GM19239 (cell line): Measurements from ENCODE around the gene ARHGAP44.
"Not testable (repeated sequence)": the region's sequence is repeated elsewhere in the genome, so short reads cannot be mapped to it uniquely, and the experiment has no call there.

Source experiments
- DNase-seq: peaks from one replicate; pipeline ENCODE4 v3.0.0; 2011; ENCODE audit warnings: low spot score; ENCODE audit not compliant: insufficient read length
- FAIRE-seq: peaks from 2 replicates; lab custom pipeline; 2011; peaks lifted over from hg19 to GRCh38; lab: Jason Lieb, UNC

The ARHGAP44 gene

DNA sequence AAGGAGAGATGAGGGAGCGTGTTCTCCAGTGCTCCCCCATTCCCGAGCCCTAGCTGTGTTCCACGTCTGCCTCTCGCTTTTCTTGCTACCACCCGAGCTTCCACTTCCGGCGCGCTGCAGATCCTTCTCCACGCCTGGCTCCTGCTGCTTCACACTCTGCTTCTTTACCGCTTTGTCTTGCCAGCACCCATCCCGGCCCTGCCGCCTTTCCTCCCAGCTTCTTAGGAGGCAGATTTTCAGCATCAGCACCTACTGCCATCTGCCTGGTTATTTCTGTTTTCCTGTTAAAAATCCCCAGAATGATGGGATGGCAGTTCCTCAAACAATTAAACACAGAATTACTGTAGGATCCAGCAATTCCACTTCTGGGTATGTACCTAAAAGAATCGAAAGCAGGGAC, 163.9 kb downstream of the ARHGAP44 start:
- DNase-seq: no peak
- no peak for FAIRE-seq

DNA sequence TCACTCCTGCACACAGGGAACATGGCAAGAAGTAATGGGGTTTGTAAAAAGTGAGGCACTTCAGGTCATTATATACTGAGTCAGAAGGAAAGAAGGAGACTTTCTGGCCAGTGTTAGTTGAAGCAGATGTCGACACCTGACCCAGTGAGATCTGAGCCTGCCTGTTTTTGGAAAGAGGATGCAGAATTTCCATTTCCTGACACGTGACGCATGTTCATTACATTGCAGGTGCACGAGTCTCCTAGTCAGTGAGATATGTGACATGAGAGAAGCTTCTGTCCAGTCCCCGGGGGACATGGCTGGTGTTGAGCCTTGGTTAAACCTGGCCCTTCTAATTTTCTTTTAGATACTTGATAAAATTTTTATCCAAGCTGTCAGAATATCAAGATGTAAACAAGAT, 166.2 kb downstream of the ARHGAP44 start:
- no peak for FAIRE-seq
- DNase-seq: no peak

DNA sequence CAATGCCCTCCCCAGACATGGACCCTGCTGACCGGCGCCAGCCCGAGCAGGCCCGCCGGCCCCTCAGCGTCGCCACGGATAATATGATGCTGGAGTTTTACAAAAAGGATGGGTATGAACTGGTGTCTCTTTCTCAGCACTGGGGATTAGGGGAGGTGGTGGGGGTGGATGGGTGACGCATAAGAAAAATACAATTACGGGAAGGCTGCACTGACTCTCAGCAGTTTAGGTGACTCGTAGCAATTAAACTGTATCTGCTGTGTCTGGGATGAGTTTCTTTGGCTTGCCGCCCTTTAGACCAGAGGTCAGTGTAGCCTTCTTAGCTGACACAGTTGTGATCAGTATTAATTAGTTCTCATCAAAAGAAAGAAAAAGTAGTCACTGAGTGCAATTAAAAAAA, 169.5 kb downstream of the ARHGAP44 start:
- no peak for FAIRE-seq
- DNase-seq: no peak

DNA sequence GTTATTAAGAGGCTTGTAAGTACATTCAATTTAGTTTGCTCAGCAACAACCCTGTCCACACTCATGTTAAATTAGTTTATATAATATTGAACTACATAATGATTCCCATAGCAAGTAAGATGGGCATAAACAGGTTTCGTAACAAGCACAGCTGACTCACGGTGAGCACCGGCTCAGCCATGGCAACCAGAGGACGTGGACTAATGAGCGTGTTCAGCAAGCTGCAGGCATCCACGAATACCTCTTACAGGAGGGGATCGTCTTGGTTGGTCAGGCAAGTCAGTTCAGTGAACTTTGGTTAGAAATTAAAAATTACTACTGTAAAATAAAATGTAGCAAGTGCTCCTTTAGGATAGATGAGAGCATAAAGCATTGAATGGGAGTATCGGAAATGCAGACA, 170.1 kb downstream of the ARHGAP44 start:
- DNase-seq (no peak), FAIRE-seq (no peak)

DNA sequence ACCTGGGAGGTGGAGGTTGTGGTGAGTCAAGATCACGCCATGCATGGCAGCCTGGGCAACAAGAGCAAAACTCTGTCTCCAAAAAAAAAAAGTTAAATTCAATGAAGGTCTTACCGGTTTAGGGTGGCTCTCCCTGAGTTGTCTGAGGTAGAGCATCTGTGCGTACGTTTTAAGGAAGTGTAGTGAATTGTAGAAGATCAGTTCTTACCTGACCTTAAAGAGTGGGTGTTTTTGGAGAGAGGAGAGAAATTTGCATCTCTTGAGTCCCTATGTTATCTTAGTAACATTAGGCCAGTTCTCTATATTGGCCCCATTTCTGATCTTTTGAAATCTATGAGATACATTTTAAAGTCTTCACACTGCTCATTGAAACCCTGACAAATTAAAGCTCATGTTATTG, 172.4 kb downstream of the ARHGAP44 start:
- FAIRE-seq (no peak), DNase-seq (no peak)

DNA sequence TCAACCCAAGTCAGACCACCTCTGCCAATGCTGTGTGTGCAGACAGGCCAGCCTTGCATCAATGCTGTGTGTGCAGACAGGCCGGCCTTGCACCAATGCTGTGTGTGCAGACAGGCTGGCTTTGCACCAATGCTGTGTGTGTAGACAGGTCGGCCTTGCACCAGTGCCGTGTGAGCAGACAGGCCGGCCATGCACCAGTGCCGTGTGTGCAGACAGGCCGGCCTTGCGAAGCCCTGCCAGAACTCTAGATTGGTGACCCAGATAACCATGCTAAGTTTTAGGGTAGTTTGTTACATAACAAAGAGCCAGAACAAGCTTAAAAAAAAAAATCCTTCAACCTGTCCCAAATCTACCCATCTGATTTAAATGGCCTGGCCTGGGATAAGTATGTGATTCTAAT, 174.2 kb downstream of the ARHGAP44 start:
- DNase-seq (no peak), FAIRE-seq (no peak)

DNA sequence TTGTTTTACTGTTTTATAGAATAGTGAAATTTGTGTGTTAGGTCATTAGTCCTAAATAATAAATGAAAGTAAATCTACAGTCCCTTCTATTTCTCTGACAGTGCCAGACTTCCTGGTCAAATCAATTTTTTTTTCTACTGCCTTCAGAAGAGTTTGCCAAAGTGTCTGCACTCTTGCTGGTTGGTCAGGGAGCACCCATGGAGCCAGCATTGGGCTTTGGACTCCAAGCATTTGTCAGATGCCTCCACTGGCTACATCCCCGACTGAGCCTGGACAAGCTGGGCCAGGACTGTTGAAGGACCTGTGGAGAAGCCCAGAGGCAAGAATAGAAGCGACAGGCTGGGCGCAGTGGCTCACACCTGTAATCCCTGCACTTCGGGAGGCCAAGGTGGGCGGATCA, 174.9 kb downstream of the ARHGAP44 start:
- no peak for FAIRE-seq
- DNase-seq: no peak

DNA sequence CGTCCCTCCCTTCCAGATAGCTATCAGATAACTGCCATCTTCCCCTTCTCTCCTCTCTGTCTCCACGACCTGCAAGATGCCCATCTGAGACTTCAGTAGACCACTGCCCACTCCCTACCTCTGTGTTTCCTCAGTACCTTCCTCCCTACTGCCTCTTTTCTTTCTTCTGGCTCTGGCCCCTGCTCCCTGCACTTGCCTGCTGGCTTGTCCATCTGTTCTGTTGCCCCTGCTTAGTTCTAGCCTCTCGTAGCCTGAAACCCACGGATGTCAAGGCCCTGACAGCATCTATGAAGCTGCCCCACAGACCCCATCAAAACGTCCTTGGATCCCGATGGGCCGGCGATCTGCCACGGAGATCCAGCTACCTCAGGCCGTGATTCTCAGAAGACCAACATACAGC, 175.5 kb downstream of the ARHGAP44 start:
- no peak for FAIRE-seq
- no peak for DNase-seq

DNA sequence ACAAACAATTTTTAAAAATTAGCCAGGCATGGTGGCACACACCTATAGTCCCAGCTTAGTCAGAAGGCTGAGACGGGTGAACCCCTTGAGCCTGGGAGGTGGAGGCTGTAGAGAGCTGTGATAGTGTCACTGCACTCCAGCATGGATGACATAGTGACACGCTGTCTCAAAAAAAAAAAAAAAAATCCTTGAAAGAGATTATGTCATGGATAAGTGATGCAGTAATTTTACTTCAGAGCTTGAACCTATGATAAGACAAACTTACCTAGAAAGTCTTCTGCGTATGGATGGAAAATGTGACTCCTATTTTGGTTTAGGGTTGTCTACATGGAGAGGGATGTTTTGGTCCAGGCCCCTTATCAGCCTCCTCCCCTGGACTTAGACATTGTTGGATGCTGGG, 176.7 kb downstream of the ARHGAP44 start:
- DNase-seq (no peak), FAIRE-seq (no peak)

DNA sequence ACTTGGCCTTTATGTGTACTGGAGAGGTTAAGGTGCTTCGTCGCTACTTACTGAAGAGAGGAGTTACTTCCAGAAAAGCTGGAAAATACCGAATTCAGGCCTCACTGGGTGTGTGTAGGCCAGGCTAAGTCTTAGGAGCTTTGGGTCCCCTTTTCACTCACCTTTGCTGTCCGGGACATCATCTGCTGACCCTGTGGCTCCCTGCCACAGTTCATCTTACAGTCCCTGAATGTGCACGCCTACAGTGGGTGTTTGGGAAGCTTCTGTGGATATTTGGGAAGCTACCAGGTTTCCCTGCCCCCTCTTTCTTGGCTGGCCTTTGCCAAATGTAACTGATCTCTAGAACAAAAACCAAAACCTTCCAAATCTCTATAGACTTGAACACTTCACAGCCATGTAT, 177.1 kb downstream of the ARHGAP44 start:
- no peak for DNase-seq
- FAIRE-seq: no peak

DNA sequence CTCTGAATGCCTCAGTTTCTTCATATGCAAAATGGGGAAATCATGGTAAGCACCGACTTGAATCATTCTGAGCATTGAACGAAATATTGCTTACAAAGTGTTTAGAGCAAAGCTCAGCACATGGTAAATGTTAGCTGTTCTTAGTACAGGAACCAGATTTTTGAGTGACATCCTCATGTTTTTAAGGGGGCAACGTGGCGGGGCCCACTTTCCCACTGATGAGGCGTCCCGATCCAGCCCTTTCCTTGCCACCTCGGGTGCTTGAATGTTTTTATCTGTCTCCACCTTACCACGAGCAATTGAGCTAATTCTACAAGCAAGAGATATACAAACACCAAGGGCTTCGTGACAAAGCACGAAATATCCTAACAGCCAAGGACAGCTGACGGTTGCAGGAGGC, 178.7 kb downstream of the ARHGAP44 start:
- DNase-seq (no peak), FAIRE-seq (no peak)

DNA sequence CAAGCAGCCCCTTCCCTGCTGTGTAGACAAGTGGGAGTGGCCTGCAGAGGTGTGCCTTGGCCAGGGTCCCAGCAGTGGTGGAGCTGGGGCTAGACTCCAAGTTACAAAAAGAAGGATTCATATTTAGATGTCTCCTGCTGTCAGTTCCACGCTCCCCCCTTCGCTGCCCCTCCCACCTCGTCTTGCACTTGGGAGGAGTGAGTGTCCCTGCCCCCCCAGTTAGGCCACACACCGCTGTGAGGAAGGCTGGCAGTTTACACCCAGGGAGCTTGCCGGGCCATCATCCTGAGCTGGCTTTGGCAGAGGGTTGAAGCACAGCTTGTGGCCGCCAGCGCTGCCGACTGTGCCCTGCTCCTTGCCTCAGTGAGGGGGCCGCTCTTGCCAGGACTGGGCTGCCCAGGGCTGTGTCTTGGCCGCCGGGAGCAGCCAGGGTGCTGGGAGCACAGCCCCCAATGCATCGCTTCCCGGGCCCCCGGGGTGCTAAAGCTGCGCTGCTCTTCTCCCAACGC, 184.3 kb downstream of the ARHGAP44 start:
- DNase-seq (no peak), FAIRE-seq (no peak)

DNA sequence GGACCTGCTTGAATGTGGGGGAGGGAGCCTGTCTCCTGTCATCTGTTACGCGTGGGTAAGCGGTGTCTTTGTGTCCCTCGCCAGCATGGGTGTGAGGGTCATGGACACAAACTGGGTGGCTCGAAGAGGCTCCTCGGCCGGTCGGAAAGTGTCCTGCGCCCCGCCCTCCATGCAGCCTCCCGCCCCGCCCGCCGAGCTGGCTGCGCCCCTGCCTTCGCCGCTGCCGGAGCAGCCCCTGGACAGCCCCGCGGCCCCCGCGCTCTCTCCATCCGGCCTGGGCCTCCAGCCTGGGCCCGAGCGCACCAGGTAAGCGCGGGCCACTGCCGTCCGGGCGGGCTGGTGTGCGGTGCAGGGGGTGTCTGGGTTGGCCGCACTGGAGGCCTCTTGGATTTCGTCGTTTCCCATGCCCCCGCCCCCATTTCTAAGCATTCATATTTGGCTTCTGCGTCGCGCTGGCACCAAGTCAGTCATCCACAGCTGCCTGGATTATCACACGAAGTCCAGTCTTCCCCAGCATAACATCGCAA, 184.8 kb downstream of the ARHGAP44 start:
- DNase-seq: no peak
- FAIRE-seq: no peak

DNA sequence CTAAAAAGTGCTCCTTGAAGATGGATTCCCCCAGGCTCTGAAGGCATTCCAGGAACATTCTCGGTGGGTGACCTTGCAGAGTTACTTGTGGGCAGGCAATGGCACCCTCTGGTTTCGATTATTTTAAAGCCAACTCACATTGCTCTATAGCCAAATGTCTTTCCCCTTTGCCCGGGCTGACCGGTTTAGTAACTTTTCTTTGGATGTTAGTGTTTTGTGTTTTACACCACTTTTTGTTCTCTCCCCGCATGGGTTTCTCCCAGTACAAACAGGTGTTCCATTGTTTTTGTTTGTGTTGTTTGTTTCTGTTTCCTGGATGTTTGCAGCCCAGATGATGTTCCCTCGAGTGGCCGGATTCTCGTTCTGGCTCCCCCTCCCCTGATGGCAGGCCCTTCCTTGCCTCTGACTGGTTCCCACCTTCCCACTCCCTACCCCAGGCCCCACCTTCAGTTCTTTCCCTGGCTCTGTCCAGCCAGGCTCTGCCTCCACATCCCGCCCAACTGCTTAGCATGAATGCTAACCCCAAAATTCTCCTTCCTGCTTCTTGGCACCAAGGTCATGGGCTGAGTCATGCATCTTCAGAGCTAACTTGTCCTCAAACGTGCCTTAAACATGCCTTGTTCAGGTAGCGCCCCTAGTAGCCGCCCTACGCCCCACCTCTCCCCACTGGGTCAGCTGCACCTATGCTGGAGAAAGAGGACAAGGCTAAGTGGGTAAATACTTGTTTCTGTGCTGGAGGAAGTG, 187.9 kb downstream of the ARHGAP44 start:
- FAIRE-seq (no peak), DNase-seq (no peak)

DNA sequence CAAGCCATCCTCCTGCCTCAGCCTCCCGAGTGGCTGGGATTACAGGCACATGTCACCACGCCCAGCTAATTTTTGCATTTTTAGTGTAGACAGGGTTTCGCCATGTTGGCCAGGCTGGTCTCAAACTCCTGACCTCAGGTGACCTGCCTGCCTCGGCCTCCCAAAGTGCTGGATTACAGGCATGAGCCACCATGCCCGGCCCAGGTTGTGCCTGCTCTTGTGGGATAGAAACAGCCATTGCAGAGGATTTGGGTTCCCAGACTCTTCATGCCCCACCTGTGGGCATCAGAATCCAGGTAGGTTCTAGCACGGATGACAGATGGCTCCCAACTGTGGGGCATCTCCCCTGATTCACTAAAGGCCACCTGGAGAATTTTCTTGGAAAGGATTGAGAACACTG, 189.5 kb downstream of the ARHGAP44 start:
- FAIRE-seq, DNase-seq: not testable (repeated sequence)

DNA sequence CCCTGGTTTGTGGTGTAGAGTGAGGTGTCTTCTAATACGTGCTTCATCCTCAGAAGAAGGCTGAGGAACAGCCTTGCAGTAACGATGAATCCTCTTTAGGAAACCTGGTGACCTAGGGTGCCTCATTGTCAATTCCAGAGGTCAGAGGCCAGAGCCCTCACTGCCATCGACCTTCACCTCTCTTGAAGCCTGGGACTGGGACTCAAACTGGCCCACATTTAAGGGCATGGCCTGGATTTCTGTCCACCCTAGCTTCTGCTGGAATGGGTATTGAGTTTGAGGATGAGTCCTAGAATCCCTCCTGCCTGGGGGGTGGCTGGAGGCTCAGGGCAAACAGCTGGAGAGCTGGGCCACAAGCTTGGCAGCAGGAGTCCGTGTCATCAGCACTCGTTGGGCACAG, 189.9 kb downstream of the ARHGAP44 start:
- no peak for DNase-seq
- no peak for FAIRE-seq

DNA sequence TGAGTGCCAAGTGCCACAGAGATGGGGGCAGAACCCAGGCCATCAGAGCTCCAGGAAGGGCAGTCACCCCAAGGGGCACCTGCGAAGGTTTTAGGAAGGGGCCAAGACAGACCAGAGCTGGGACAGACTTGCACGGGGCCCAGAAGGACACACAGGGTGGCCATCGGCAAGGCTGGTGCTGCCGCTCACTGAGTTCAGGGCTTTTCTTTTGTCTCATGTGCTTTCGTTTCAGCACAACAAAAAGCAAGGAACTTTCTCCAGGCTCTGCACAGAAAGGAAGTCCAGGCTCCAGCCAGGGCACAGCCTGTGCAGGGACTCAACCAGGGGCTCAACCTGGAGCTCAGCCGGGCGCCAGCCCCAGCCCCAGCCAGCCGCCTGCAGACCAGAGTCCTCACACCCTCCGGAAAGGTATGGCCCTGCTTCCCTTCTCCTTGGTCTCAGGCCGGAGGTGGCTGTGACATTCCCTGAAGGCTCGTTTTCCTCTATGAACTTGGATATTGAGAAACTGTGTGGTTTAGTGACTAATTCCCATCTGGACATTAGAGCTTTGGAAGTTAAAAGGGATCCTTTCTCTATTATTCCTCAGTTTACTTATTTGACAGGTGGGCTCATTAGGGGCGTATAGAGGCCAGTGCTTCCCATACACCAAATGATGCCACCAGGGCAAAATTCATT, 190.7 kb downstream of the ARHGAP44 start:
- FAIRE-seq: no peak
- no peak for DNase-seq

DNA sequence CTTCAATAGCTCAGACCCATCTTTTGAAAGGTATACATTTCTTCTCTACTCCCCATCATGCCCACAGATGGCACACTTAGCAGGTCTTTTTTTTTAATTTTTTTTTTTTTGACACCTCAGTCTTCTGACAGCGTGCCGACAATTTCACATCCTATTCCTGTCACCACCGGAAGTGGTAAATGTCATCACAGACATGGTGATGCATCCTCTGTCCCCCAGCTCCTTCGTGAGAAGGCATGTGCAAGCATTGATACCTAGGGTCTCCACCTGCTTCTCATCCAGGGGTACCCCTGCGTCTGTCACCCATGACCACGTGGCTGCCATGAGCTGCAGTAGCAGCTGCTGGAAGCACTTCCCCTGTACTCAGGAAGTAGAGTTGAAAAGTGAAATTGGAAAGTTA, 192.9 kb downstream of the ARHGAP44 start:
- FAIRE-seq: no peak

DNA sequence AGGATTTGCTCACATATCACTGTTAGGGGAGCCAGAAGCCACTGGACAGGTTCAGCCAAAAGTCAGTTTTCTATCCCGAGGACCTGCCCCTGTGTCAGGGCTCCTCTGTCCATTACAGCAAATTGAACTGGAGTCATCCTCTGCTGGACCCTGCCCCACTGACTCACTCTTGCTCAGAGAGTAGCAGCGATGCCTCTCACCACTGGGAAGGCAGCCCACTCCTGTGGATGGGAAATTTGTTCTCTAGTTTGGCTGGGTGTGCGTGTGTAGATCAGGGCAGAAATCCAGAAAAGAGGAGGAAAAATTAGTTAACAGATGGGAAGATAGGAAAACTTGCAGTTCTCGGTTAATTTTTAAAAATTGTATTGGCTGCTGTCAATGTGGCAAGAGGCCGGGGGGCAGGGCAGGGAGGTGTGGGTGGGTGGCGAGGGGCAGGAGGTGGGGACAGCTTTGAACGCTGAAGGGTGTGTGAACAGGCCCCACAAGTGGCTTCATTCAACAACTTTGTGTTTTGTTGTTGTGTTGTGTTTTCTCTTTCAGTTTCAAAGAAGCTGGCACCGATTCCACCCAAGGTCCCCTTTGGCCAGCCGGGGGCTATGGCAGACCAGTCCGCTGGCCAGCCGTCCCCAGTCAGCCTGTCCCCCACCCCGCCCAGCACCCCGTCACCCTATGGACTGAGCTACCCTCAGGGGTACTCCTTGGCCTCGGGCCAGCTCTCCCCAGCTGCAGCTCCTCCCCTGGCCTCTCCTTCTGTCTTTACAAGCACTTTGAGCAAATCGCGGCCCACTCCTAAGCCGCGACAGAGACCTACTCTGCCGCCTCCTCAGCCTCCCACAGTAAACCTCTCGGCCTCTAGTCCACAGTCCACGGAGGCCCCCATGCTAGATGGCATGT, 194.9 kb downstream of the ARHGAP44 start:
- FAIRE-seq: no peak
- no peak for DNase-seq

More for the DNA sequence above, 192.9 kb downstream of the ARHGAP44 start:
- DNase-seq: no peak

DNA sequence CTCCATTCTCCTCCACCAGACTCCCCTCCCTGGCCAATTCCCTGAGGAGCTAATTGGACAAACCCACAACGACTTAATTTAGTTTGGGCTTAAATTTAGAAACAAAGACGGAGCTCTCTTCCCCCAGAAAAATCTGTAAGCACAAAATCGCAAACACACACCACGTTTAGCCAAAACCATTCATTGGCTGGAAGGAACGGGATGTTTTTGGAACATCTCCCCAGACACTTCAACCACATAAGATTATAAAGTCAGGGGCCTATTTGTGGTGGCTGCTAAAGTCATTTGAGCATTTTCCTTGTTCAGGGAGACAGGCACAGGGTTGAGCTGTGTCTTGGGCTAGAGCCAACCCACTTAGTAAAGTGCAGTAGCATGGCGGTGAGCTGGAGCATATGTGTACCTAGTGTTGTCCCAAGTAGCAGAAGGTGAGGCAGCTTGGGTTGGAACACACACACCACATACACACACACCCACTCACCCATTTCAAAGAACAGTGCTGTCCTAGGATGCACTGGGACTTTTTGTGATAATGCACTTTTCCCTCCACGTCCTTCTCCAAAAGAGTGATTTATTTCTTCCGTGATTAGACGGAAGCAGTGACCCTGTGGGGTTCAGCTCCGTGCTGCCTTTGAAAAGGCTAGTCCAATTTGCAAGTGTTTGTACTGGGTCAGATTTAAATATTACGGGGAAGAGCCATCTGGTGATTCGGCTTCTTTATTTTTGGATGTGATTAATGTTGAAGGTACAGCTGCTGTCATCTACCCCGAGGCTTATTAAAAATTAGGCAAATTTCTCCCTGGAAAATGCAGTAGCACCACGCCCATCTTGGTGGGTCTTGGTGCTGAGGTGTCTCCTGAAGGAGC, 196.4 kb downstream of the ARHGAP44 start:
- DNase-seq (no peak), FAIRE-seq (no peak)
